ENCODE data around the gene CWC27.
"Not testable (repeated sequence)": the region's sequence is repeated elsewhere in the genome, so short reads cannot be mapped to it uniquely, and the experiment has no call there.

CWC27 gene

DNA sequence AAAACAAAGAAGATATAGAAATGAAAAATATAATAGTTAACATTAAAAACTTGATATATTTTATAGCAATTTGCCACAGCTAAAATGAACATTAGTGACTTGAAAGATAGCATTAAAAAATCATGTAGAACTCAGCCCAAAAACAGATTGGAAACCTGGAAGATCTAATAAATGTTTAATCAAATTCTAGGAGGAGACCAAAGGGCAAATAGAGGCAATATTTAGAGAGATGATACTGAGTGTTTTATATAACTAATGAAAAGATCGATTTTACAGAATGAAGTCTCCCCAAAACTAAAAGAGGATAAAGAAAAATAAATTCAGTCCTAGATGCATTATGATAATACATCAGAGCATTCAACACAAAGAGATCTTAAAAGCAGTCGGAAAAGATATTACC, 127.0 kb downstream of the CWC27 start:
- no peak for DNase-seq
- ATAC-seq (ENCODE audit: insufficient read depth, low read depth), result no peak
- Histone ChIP-seq H3K27ac (ENCODE audit: low read length) (no peak overlapping the region), H3K4me3 (ENCODE audit: low read depth in 1 of 2, low read length in 2 of 2) (no peak overlapping the region), H3K4me2 (ENCODE audit: insufficient read depth, low read length) (no peak overlapping the region), H3K27me3 (ENCODE audit: insufficient read depth, low read length, poor library complexity) (no peaks in the 10 kb centered on the region), H3K4me1 (ENCODE audit: insufficient read depth, low read length) (no peaks in the 10 kb centered on the region), H3K9ac (ENCODE audit: low read depth, low read length) (no peak overlapping the region), H3K79me2 (ENCODE audit: insufficient read depth, low read length) (no peaks in the 10 kb centered on the region), H3K36me3 (ENCODE audit: insufficient read depth, low read length) (no peaks in the 10 kb centered on the region), H4K20me1 (ENCODE audit: insufficient read depth, low read length) (no peaks in the 10 kb centered on the region), H3K9me3 (ENCODE audit: insufficient read depth, low read length, severe bottlenecking) (no peaks in the 10 kb centered on the region), H2AFZ (ENCODE audit: low read depth, low read length) (no peak overlapping the region)
- TF ChIP-seq, protein P1, sequence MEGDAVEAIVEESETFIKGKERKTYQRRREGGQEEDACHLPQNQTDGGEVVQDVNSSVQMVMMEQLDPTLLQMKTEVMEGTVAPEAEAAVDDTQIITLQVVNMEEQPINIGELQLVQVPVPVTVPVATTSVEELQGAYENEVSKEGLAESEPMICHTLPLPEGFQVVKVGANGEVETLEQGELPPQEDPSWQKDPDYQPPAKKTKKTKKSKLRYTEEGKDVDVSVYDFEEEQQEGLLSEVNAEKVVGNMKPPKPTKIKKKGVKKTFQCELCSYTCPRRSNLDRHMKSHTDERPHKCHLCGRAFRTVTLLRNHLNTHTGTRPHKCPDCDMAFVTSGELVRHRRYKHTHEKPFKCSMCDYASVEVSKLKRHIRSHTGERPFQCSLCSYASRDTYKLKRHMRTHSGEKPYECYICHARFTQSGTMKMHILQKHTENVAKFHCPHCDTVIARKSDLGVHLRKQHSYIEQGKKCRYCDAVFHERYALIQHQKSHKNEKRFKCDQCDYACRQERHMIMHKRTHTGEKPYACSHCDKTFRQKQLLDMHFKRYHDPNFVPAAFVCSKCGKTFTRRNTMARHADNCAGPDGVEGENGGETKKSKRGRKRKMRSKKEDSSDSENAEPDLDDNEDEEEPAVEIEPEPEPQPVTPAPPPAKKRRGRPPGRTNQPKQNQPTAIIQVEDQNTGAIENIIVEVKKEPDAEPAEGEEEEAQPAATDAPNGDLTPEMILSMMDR (IDR thresholded peaks at IDR 0.05; ENCODE audit: borderline replicate concordance, extremely low read depth, low read length, poor library complexity, severe bottlenecking), result no peak
- TF ChIP-seq EZH2 (IDR thresholded peaks at IDR 0.05; ENCODE audit: borderline replicate concordance, low read depth, low read length, severe bottlenecking), result no peak

DNA sequence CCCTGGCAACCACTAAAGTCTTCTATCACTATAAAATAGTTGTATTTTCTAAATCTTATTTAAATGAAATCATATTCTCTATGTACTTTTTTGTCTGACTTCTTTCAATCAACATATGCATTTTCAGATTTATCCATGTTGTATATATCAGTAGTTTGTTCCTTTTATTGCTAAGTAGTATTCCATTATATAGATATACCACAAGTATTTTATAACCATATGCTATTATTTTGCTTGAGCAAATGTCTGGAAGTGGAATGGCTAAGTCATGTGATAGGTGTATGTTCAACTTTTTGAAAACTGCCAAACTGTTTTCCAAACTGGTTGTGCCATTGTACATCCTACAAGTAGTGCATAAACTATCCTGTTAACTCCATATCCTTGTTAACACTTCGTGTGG, 131.1 kb downstream of the CWC27 start:
- ATAC-seq (ENCODE audit: insufficient read depth, low read depth), result no peak
- TF ChIP-seq, protein P1 (IDR thresholded peaks at IDR 0.05; ENCODE audit: borderline replicate concordance, extremely low read depth, low read length, poor library complexity, severe bottlenecking), result no peak
- no peak for TF ChIP-seq EZH2 (IDR thresholded peaks at IDR 0.05; ENCODE audit: borderline replicate concordance, low read depth, low read length, severe bottlenecking)
- H3K4me2 ChIP-seq (ENCODE audit: insufficient read depth, low read length), result no peak overlapping the region

DNA sequence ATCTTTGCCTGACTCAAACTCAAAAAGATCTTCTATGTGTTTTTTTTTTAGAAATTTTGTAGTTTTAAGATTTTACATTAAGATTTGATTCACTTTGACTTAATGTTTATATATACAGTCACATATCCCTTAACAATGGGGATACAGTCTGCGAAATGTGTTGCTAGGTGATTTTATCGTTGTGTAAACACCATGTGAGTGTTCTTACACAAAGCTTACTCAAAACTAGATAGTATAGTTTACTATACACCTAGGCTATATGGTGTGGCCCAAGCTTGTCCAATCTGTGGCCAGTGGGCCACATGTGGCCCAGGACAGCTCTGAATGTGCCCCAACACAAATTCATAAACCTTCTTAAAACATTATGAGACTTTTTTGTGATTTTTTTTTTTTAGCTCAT, 131.9 kb downstream of the CWC27 start:
- TF ChIP-seq, protein P1 (IDR thresholded peaks at IDR 0.05; ENCODE audit: borderline replicate concordance, extremely low read depth, low read length, poor library complexity, severe bottlenecking), result no peak
- no peak for TF ChIP-seq EZH2 (IDR thresholded peaks at IDR 0.05; ENCODE audit: borderline replicate concordance, low read depth, low read length, severe bottlenecking)
- no peaks in the 10 kb centered on the region for H3K9me3 ChIP-seq (ENCODE audit: insufficient read depth, low read length, severe bottlenecking)
- H4K20me1 ChIP-seq (ENCODE audit: insufficient read depth, low read length), result no peaks in the 10 kb centered on the region
- DNase-seq (no peak), ATAC-seq (ENCODE audit: insufficient read depth, low read depth) (no peak)
- no peak overlapping the region for H3K9ac ChIP-seq (ENCODE audit: low read depth, low read length)
- no peaks in the 10 kb centered on the region for H3K27me3 ChIP-seq (ENCODE audit: insufficient read depth, low read length, poor library complexity)
- no peaks in the 10 kb centered on the region for H3K4me1 ChIP-seq (ENCODE audit: insufficient read depth, low read length)
- no peak overlapping the region for H2AFZ ChIP-seq (ENCODE audit: low read depth, low read length)
- H3K27ac ChIP-seq (ENCODE audit: low read length), result no peak overlapping the region
- no peak overlapping the region for H3K4me3 ChIP-seq (ENCODE audit: low read depth in 1 of 2, low read length in 2 of 2)
- no peaks in the 10 kb centered on the region for H3K79me2 ChIP-seq (ENCODE audit: insufficient read depth, low read length)
- H3K4me2 ChIP-seq (ENCODE audit: insufficient read depth, low read length), result no peak overlapping the region
- H3K36me3 ChIP-seq (ENCODE audit: insufficient read depth, low read length), result 0 out of 2 replicates have a peak, but pooled peaks cover 3% of the 10 kb centered on the region

More for the DNA sequence above, 131.1 kb downstream of the CWC27 start:
- no peak for DNase-seq
- no peaks in the 10 kb centered on the region for H3K27me3 ChIP-seq (ENCODE audit: insufficient read depth, low read length, poor library complexity)
- H3K9me3 ChIP-seq (ENCODE audit: insufficient read depth, low read length, severe bottlenecking), result no peaks in the 10 kb centered on the region
- H3K27ac ChIP-seq (ENCODE audit: low read length), result no peak overlapping the region
- no peak overlapping the region for H2AFZ ChIP-seq (ENCODE audit: low read depth, low read length)
- no peak overlapping the region for H3K9ac ChIP-seq (ENCODE audit: low read depth, low read length)
- no peak overlapping the region for H3K4me3 ChIP-seq (ENCODE audit: low read depth in 1 of 2, low read length in 2 of 2)
- H4K20me1 ChIP-seq (ENCODE audit: insufficient read depth, low read length), result no peaks in the 10 kb centered on the region
- H3K36me3 ChIP-seq (ENCODE audit: insufficient read depth, low read length), result 0 out of 2 replicates have a peak, but pooled peaks cover 3% of the 10 kb centered on the region
- no peaks in the 10 kb centered on the region for H3K4me1 ChIP-seq (ENCODE audit: insufficient read depth, low read length)
- no peaks in the 10 kb centered on the region for H3K79me2 ChIP-seq (ENCODE audit: insufficient read depth, low read length)

- H3K27ac ChIP-seq (ENCODE audit: low read length); H3K79me2 ChIP-seq (ENCODE audit: insufficient read depth, low read length); H2AFZ ChIP-seq (ENCODE audit: low read depth, low read length); H3K4me2 ChIP-seq (ENCODE audit: insufficient read depth, low read length); H3K9me3 ChIP-seq (ENCODE audit: insufficient read depth, low read length, severe bottlenecking); ATAC-seq (ENCODE audit: insufficient read depth, low read depth); H3K4me3 ChIP-seq (ENCODE audit: low read depth in 1 of 2, low read length in 2 of 2); H3K9ac ChIP-seq (ENCODE audit: low read depth, low read length); DNase-seq; H3K4me1 ChIP-seq (ENCODE audit: insufficient read depth, low read length); H3K27me3 ChIP-seq (ENCODE audit: insufficient read depth, low read length, poor library complexity); H4K20me1 ChIP-seq (ENCODE audit: insufficient read depth, low read length): not testable (repeated sequence)
- peaks cover 12% of the 10 kb centered on the region for H3K36me3 ChIP-seq (ENCODE audit: insufficient read depth, low read length)
Observed at GRCh38 chr5:64907399-64907798, 138.7 kb downstream of the CWC27 start.

Measured in DND-41 (cell line).